ENCODE results near the gene TTC28. TPM values are rescaled to one million over a fixed set of nuclear protein-coding genes. Genes with fewer than 3 reads are reported as not detected.

Gene TTC28
- polyA plus RNA-seq, 4 donors: 0.45 to 24.0 (median 3.7) TPM

GRCh38 chr22:28151151-28151816, 528.4 kb downstream of the TTC28 start:
- no peak overlapping the region for H3K27ac ChIP-seq (ENCODE audit: low read depth in 1 of 3, low read length in 2 of 3)
- no peaks in the 10 kb centered on the region for H3K27me3 ChIP-seq (ENCODE audit: control insufficient read depth in 3 of 3, insufficient read depth in 3 of 3, low read length in 3 of 3)
- H3K9me3 ChIP-seq (ENCODE audit: control insufficient read depth in 2 of 2, insufficient read depth in 1 of 2, low read depth in 1 of 2, low read length in 1 of 2): no peaks in the 10 kb centered on the region
- WGBS, 3 donors: 34 to 56% (median 53%) methylated on average over 4 of the region's 4 CpGs
- peaks cover 0 to 4% (median 0%) of the 10 kb centered on the region in 3 donors for H3K4me1 ChIP-seq (ENCODE audit: control insufficient read depth in 3 of 3, insufficient read depth in 2 of 3, low read depth in 1 of 3, low read length in 2 of 3)
- H3K36me3 ChIP-seq (ENCODE audit: control insufficient read depth in 3 of 3, insufficient read depth in 2 of 3, low read depth in 1 of 3, low read length in 3 of 3): peaks cover 0 to 3% (median 0%) of the 10 kb centered on the region in 3 donors
- FAIRE-seq: no peak
- no peak overlapping the region for H3K4me3 ChIP-seq (ENCODE audit: low read depth in 1 of 3, low read length in 3 of 3)
- DNase-seq: peak; percentile 37 to 56

- H3K27ac ChIP-seq (ENCODE audit: low read depth in 1 of 3, low read length in 2 of 3): no peak overlapping the region
- no peaks in the 10 kb centered on the region for H3K27me3 ChIP-seq (ENCODE audit: control insufficient read depth in 3 of 3, insufficient read depth in 3 of 3, low read length in 3 of 3)
- no peaks in the 10 kb centered on the region for H3K9me3 ChIP-seq (ENCODE audit: control insufficient read depth in 2 of 2, insufficient read depth in 1 of 2, low read depth in 1 of 2, low read length in 1 of 2)
- no peak overlapping the region for H3K4me3 ChIP-seq (ENCODE audit: low read depth in 1 of 3, low read length in 3 of 3)
- peaks cover 0 to 3% (median 0%) of the 10 kb centered on the region in 3 donors for H3K36me3 ChIP-seq (ENCODE audit: control insufficient read depth in 3 of 3, insufficient read depth in 2 of 3, low read depth in 1 of 3, low read length in 3 of 3)
- DNase-seq (peak; percentile 33 to 37), FAIRE-seq (no peak)
- H3K4me1 ChIP-seq (ENCODE audit: control insufficient read depth in 3 of 3, insufficient read depth in 2 of 3, low read depth in 1 of 3, low read length in 2 of 3): peaks cover 0 to 4% (median 0%) of the 10 kb centered on the region in 3 donors
- WGBS, 3 donors: 75 to 81% (median 76%) methylated on average over 6 of the region's 6 CpGs
These were observed 530.7 kb downstream of the TTC28 start for GRCh38 chr22:28148816-28149465.

- peaks cover 0 to 3% (median 0%) of the 10 kb centered on the region in 3 donors for H3K36me3 ChIP-seq (ENCODE audit: control insufficient read depth in 3 of 3, insufficient read depth in 2 of 3, low read depth in 1 of 3, low read length in 3 of 3)
- H3K4me1 ChIP-seq (ENCODE audit: control insufficient read depth in 3 of 3, insufficient read depth in 2 of 3, low read depth in 1 of 3, low read length in 2 of 3): peaks cover 0 to 7% (median 0%) of the 10 kb centered on the region in 3 donors
- FAIRE-seq (no peak), DNase-seq (no peak)
- H3K27me3 ChIP-seq (ENCODE audit: control insufficient read depth in 3 of 3, insufficient read depth in 3 of 3, low read length in 3 of 3): no peaks in the 10 kb centered on the region
- 81 to 90% (median 87%) methylated on average over 2 of the region's 2 CpGs for WGBS, 3 donors
- H3K4me3 ChIP-seq (ENCODE audit: low read depth in 1 of 3, low read length in 3 of 3): no peak overlapping the region
- no peak overlapping the region for H3K27ac ChIP-seq (ENCODE audit: low read depth in 1 of 3, low read length in 2 of 3)
- no peaks in the 10 kb centered on the region for H3K9me3 ChIP-seq (ENCODE audit: control insufficient read depth in 2 of 2, insufficient read depth in 1 of 2, low read depth in 1 of 2, low read length in 1 of 2)
These were observed 532.2 kb downstream of the TTC28 start for GRCh38 chr22:28147401-28147800.

- FAIRE-seq (no peak), DNase-seq (no peak)
- H3K9me3 ChIP-seq (ENCODE audit: control insufficient read depth in 2 of 2, insufficient read depth in 1 of 2, low read depth in 1 of 2, low read length in 1 of 2): no peaks in the 10 kb centered on the region
- WGBS, 3 donors: 74 to 92% (median 89%) methylated on average over 5 of the region's 5 CpGs
- peaks cover 0 to 3% (median 0%) of the 10 kb centered on the region in 3 donors for H3K36me3 ChIP-seq (ENCODE audit: control insufficient read depth in 3 of 3, insufficient read depth in 2 of 3, low read depth in 1 of 3, low read length in 3 of 3)
- H3K4me3 ChIP-seq (ENCODE audit: low read depth in 1 of 3, low read length in 3 of 3): no peak overlapping the region
- H3K27me3 ChIP-seq (ENCODE audit: control insufficient read depth in 3 of 3, insufficient read depth in 3 of 3, low read length in 3 of 3): no peaks in the 10 kb centered on the region
- peaks cover 0 to 7% (median 0%) of the 10 kb centered on the region in 3 donors for H3K4me1 ChIP-seq (ENCODE audit: control insufficient read depth in 3 of 3, insufficient read depth in 2 of 3, low read depth in 1 of 3, low read length in 2 of 3)
- no peak overlapping the region for H3K27ac ChIP-seq (ENCODE audit: low read depth in 1 of 3, low read length in 2 of 3)
These were observed 533.0 kb downstream of the TTC28 start for GRCh38 chr22:28146401-28147314.

- H3K4me3 ChIP-seq (ENCODE audit: low read depth in 1 of 3, low read length in 3 of 3): no peak overlapping the region
- H3K36me3 ChIP-seq (ENCODE audit: control insufficient read depth in 3 of 3, insufficient read depth in 2 of 3, low read depth in 1 of 3, low read length in 3 of 3): no peaks in the 10 kb centered on the region
- FAIRE-seq (no peak), DNase-seq (no peak)
- no peaks in the 10 kb centered on the region for H3K9me3 ChIP-seq (ENCODE audit: control insufficient read depth in 2 of 2, insufficient read depth in 1 of 2, low read depth in 1 of 2, low read length in 1 of 2)
- WGBS, 3 donors: 75 to 88% (median 88%) methylated on average over 3 of the region's 3 CpGs
- peaks cover 0 to 5% (median 3%) of the 10 kb centered on the region in 3 donors for H3K4me1 ChIP-seq (ENCODE audit: control insufficient read depth in 3 of 3, insufficient read depth in 2 of 3, low read depth in 1 of 3, low read length in 2 of 3)
- H3K27ac ChIP-seq (ENCODE audit: low read depth in 1 of 3, low read length in 2 of 3): no peak overlapping the region
- no peaks in the 10 kb centered on the region for H3K27me3 ChIP-seq (ENCODE audit: control insufficient read depth in 3 of 3, insufficient read depth in 3 of 3, low read length in 3 of 3)
These were observed 535.5 kb downstream of the TTC28 start for GRCh38 chr22:28143961-28144745.

GRCh38 chr22:28143241-28143865, 536.3 kb downstream of the TTC28 start:
- H3K4me3 ChIP-seq (ENCODE audit: low read depth in 1 of 3, low read length in 3 of 3): no peak overlapping the region
- FAIRE-seq: no peak
- H3K36me3 ChIP-seq (ENCODE audit: control insufficient read depth in 3 of 3, insufficient read depth in 2 of 3, low read depth in 1 of 3, low read length in 3 of 3): no peaks in the 10 kb centered on the region
- H3K27ac ChIP-seq (ENCODE audit: low read depth in 1 of 3, low read length in 2 of 3): no peak overlapping the region
- DNase-seq: no peak
- peaks cover 0 to 5% (median 3%) of the 10 kb centered on the region in 3 donors for H3K4me1 ChIP-seq (ENCODE audit: control insufficient read depth in 3 of 3, insufficient read depth in 2 of 3, low read depth in 1 of 3, low read length in 2 of 3)
- WGBS, 3 donors: 75 to 91% (median 89%) methylated on average over 2 of the region's 2 CpGs
- H3K27me3 ChIP-seq (ENCODE audit: control insufficient read depth in 3 of 3, insufficient read depth in 3 of 3, low read length in 3 of 3): no peaks in the 10 kb centered on the region
- no peaks in the 10 kb centered on the region for H3K9me3 ChIP-seq (ENCODE audit: control insufficient read depth in 2 of 2, insufficient read depth in 1 of 2, low read depth in 1 of 2, low read length in 1 of 2)

GRCh38 chr22:28142361-28142961, 537.2 kb downstream of the TTC28 start:
- WGBS, 3 donors: 52 to 72% (median 71%) methylated on average over 2 of the region's 2 CpGs
- Histone ChIP-seq H3K36me3 (ENCODE audit: control insufficient read depth in 3 of 3, insufficient read depth in 2 of 3, low read depth in 1 of 3, low read length in 3 of 3) (no peaks in the 10 kb centered on the region), H3K4me1 (ENCODE audit: control insufficient read depth in 3 of 3, insufficient read depth in 2 of 3, low read depth in 1 of 3, low read length in 2 of 3) (peaks cover 0 to 5% (median 3%) of the 10 kb centered on the region in 3 donors), H3K4me3 (ENCODE audit: low read depth in 1 of 3, low read length in 3 of 3) (no peak overlapping the region), H3K27ac (ENCODE audit: low read depth in 1 of 3, low read length in 2 of 3) (peak overlapping the region in 1 of 3 donors; percentile 59), H3K27me3 (ENCODE audit: control insufficient read depth in 3 of 3, insufficient read depth in 3 of 3, low read length in 3 of 3) (no peaks in the 10 kb centered on the region), H3K9me3 (ENCODE audit: control insufficient read depth in 2 of 2, insufficient read depth in 1 of 2, low read depth in 1 of 2, low read length in 1 of 2) (peaks cover 0 to 4% of the 10 kb centered on the region in 2 donors)
- FAIRE-seq: no peak
- DNase-seq: no peak

All from small intestine (tissue), 7 donors.